Stimulated activated memory B cell treated with anti-CD40 and anti-IgM and Interleukin-4, amounts not matched to agents 10 μg/mL and 1 μg/mL and 100 μg/mL, for 72 hours (primary cell): ENCODE data around the gene SETD9.

Source experiments
- ATAC-seq: fragments of 150-1000 bp; cut with Tn5 transposase; 2 replicates; pipeline ENCODE4 v1.10.0; 2021
- H3K27ac Mint-ChIP-seq: one replicate; pipeline ENCODE4 v1.8.0; 2022; ENCODE audit warnings: mild to moderate bottlenecking, mixed read lengths
- H3K27me3 Mint-ChIP-seq: one replicate; pipeline ENCODE4 v1.8.0; 2022; ENCODE audit warnings: mixed read lengths
- H3K36me3 Mint-ChIP-seq: one replicate; pipeline ENCODE4 v1.8.0; 2022; ENCODE audit warnings: mixed read lengths
- H3K4me1 Mint-ChIP-seq: one replicate; pipeline ENCODE4 v1.8.0; 2022; ENCODE audit warnings: mixed read lengths
- H3K4me3 Mint-ChIP-seq: one replicate; pipeline ENCODE4 v1.8.0; 2022; ENCODE audit warnings: mild to moderate bottlenecking, moderate library complexity, mixed read lengths
- H3K9me3 Mint-ChIP-seq: one replicate; pipeline ENCODE4 v1.8.0; 2022; ENCODE audit warnings: mixed read lengths

SETD9 gene

GRCh38 chr5:56909294-56910209, at the start of gene SETD9:
TSS of gene SETD9 (plus strand) at chr5:56909596. CDS start at chr5:56909646, 50 bp downstream.
- Mint-ChIP-seq H3K36me3 (no peaks in the 10 kb centered on the region), H3K9me3 (peaks cover 3% of the 10 kb centered on the region), H3K4me1 (peaks cover 25% of the 10 kb centered on the region), H3K27ac (peak within 1 kb of the TSS; percentile 97), H3K4me3 (peak within 1 kb of the TSS; percentile 96), H3K27me3 (no peaks in the 10 kb centered on the region)
- ATAC-seq, result peak; percentile 94

GRCh38 chr5:56861893-56862485, 47.4 kb upstream of the SETD9 start:
- Mint-ChIP-seq H3K4me1 (peaks cover 9% of the 10 kb centered on the region), H3K36me3 (peaks cover 36% of the 10 kb centered on the region), H3K27me3 (no peaks in the 10 kb centered on the region), H3K9me3 (no peaks in the 10 kb centered on the region), H3K27ac (no peak overlapping the region), H3K4me3 (no peak overlapping the region)
- ATAC-seq, result no peak

DNA sequence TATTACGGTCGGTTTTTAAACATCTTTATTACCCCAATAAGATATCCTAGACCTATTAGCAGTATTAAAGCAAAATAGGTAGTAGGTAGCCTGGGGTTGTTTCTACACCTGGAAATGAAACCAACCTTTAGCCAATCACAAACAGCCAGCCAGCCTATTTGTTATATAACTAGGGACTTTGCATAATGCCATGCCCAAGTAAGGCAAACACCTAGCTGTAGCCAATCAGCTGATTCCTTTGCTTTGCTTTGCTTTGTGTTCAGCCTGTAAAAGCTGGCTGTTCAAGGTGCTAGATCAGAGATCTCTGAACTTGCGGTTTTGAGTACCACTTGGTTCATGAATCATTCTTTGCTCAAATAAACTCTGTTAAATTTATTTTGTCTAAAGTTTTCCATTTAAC, 46.5 kb upstream of the SETD9 start:
- Mint-ChIP-seq H3K36me3 (peaks cover 36% of the 10 kb centered on the region), H3K9me3 (no peaks in the 10 kb centered on the region), H3K4me3 (no peak overlapping the region), H3K27ac (no peak overlapping the region), H3K27me3 (no peaks in the 10 kb centered on the region), H3K4me1 (peaks cover 8% of the 10 kb centered on the region)
- no peak for ATAC-seq

DNA sequence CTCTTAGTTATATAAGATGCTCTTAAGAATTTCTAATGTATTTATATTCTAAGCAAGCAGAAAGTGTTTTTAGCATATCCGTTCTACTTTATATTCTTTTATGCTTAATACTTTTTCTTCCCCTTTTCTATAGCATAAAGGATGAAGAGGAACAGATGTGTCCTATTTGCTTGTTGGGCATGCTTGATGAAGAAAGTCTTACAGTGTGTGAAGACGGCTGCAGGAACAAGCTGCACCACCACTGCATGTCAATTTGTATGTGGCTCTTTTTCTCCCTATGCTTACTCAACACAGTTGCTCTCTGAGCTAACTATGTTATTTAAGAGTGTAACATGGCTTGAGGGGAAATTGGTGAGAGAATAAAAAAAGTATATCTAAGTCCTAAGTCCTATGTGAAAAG, 37.6 kb upstream of the SETD9 start:
- Mint-ChIP-seq H3K9me3 (no peaks in the 10 kb centered on the region), H3K27ac (peak overlapping the region; percentile 42), H3K4me1 (peaks cover 50% of the 10 kb centered on the region), H3K27me3 (no peaks in the 10 kb centered on the region), H3K4me3 (no peak overlapping the region), H3K36me3 (peaks cover 63% of the 10 kb centered on the region)
- no peak for ATAC-seq

GRCh38 chr5:56873056-56873455, 36.3 kb upstream of the SETD9 start:
- Mint-ChIP-seq H3K4me1 (peaks cover 50% of the 10 kb centered on the region), H3K36me3 (peaks cover 73% of the 10 kb centered on the region)

DNA sequence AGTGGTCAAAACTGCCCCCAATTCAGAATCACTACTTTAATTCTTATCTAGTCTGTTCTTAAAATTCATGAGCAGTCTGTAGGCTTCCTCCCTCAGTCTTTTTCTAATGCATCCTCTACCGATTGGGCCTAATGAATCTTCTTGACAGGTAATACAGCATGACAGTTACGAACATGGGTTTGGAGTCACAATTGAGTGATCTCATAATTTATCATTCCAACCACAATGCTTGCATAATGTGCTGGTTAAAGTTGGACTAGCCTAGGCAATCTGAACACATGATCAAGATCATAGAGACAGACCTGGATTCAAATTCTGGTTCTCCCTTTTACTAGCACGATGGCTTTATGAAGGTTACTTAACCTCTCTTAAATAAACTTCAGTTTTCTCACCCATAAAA, 33.1 kb upstream of the SETD9 start:
- no peak overlapping the region for H3K27ac Mint-ChIP-seq
- ATAC-seq, result no peak

More at GRCh38 chr5:56873056-56873455, 36.3 kb upstream of the SETD9 start:
- H3K27ac Mint-ChIP-seq, result peak overlapping the region; percentile 42
- H3K27me3 Mint-ChIP-seq, result no peaks in the 10 kb centered on the region
- H3K4me3 Mint-ChIP-seq, result no peak overlapping the region
- no peaks in the 10 kb centered on the region for H3K9me3 Mint-ChIP-seq
- no peak for ATAC-seq

DNA sequence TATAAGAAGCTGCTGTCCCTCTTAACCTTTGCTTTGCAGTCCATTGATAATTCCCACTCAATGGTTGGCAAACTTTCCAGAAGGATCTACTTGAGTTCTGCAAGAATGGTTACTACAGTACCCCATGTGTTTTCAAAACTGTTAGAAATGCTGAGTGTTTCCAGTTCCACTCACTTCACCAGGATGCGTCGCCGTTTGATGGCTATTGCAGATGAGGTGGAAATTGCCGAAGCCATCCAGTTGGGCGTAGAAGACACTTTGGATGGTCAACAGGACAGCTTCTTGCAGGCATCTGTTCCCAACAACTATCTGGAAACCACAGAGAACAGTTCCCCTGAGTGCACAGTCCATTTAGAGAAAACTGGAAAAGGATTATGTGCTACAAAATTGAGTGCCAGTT, 27.8 kb upstream of the SETD9 start:
- Mint-ChIP-seq H3K36me3 (peaks cover 62% of the 10 kb centered on the region), H3K9me3 (no peaks in the 10 kb centered on the region), H3K27ac (no peak overlapping the region)

More for the DNA sequence above, 33.1 kb upstream of the SETD9 start:
- no peaks in the 10 kb centered on the region for H3K9me3 Mint-ChIP-seq
- H3K4me3 Mint-ChIP-seq, result no peak overlapping the region
- H3K36me3 Mint-ChIP-seq, result peaks cover 72% of the 10 kb centered on the region
- no peaks in the 10 kb centered on the region for H3K27me3 Mint-ChIP-seq
- H3K4me1 Mint-ChIP-seq, result peaks cover 46% of the 10 kb centered on the region

DNA sequence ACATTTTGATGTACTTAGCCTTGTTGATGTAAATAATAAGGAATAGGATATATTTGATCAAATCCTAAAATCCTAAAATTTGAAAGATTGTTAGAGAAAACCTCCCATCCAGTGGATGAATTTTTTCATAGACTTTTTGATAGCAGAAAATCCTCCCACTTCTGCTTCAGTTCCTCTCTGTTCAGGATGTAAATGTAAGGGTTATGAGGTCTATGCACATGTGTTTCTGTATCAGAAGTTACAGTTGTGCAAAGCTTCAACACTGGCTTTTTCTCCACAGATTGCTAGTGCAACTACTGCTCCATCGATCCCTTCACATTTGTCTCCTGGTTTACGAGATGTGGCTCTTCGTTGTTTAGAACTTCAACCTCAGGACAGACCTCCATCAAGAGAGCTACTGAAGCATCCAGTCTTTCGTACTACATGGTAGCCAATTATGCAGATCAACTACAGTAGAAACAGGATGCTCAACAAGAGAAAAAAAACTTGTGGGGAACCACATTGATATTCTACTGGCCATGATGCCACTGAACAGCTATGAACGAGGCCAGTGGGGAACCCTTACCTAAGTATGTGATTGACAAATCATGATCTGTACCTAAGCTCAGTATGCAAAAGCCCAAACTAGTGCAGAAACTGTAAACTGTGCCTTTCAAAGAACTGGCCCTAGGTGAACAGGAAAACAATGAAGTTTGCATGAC, 16.0 kb upstream of the SETD9 start:
- no peaks in the 10 kb centered on the region for H3K27me3 Mint-ChIP-seq
- peak; percentile 75 for ATAC-seq
- no peak overlapping the region for H3K4me3 Mint-ChIP-seq
- H3K4me1 Mint-ChIP-seq, result peaks cover 13% of the 10 kb centered on the region
- H3K27ac Mint-ChIP-seq, result peak overlapping the region; percentile 24
- peaks cover 73% of the 10 kb centered on the region for H3K36me3 Mint-ChIP-seq
- no peaks in the 10 kb centered on the region for H3K9me3 Mint-ChIP-seq

More for the DNA sequence above, 27.8 kb upstream of the SETD9 start:
- no peak for ATAC-seq
- Mint-ChIP-seq H3K27me3 (no peaks in the 10 kb centered on the region), H3K4me3 (no peak overlapping the region), H3K4me1 (peaks cover 6% of the 10 kb centered on the region)

- no peak for ATAC-seq
Measured at GRCh38 chr5:56896763-56897162, 12.6 kb upstream of the SETD9 start.

DNA sequence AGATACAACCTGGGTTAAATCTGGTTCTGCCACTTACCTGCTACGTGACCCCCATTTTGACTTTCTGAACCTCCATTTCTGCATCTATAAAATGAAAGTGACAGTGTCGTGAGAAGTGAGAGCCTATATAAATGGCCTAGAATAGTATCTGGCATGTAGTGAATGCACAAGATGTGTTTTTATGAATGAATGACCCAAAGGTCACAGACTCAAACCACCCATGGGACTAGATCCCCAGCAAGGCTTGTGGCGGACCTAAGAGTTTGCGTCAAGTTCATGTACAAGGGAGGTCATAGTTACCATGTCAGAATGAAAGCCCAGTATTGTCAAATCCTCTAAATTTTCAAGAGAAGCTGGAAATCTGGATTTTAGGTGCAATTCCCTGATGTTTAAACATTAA, 11.2 kb upstream of the SETD9 start:
- H3K27me3 Mint-ChIP-seq, result no peaks in the 10 kb centered on the region
- H3K4me1 Mint-ChIP-seq, result peaks cover 5% of the 10 kb centered on the region
- H3K9me3 Mint-ChIP-seq, result no peaks in the 10 kb centered on the region
- H3K4me3 Mint-ChIP-seq, result no peak overlapping the region
- H3K36me3 Mint-ChIP-seq, result peaks cover 31% of the 10 kb centered on the region
- ATAC-seq, result no peak
- H3K27ac Mint-ChIP-seq, result no peak overlapping the region

More at GRCh38 chr5:56896763-56897162, 12.6 kb upstream of the SETD9 start:
- Mint-ChIP-seq H3K36me3 (peaks cover 39% of the 10 kb centered on the region), H3K27me3 (no peaks in the 10 kb centered on the region), H3K4me3 (no peak overlapping the region), H3K9me3 (no peaks in the 10 kb centered on the region), H3K4me1 (peaks cover 13% of the 10 kb centered on the region), H3K27ac (no peak overlapping the region)

- Mint-ChIP-seq H3K4me1 (no peaks in the 10 kb centered on the region), H3K27me3 (no peaks in the 10 kb centered on the region), H3K27ac (no peak overlapping the region), H3K9me3 (peaks cover 3% of the 10 kb centered on the region), H3K4me3 (no peak overlapping the region), H3K36me3 (peaks cover 18% of the 10 kb centered on the region)
- peak; percentile 54 for ATAC-seq
Measured at GRCh38 chr5:56900395-56900794, 9.0 kb upstream of the SETD9 start.

DNA sequence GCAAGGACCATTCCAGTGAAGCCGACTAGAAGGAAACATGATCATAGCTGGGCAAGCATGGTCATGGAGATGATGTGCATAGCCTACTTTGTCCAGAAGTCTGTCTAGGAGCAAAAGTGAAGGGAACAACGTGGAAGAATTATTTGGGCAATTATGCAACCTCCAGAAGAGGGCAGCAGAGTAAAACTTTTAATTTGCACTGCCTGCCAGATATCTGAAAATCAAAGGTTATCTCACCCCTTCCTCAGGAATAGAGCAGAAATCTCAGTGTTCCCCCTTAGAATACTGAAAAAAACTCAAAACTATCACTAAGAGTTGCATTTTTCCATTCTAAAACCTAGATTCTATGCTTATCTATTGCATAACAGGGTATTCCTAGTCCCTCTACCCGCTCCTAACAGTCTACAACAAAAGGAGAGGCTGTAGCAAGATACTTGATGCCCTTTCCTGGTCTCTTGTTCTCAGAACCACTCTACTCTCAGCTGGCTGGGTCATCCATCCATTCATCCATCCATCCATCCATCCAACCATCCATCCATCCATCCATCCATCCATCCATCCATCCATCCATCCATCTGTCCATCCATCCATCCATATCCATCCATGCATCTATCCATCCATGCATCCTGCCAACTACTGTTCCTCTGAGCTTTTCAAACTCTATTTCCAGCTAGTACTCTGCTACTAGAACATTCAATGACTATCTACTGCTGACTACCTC, 8.4 kb upstream of the SETD9 start:
- ATAC-seq, result peak; percentile 53
- H3K27ac Mint-ChIP-seq, result no peak overlapping the region
- H3K27me3 Mint-ChIP-seq, result no peaks in the 10 kb centered on the region
- peaks cover 14% of the 10 kb centered on the region for H3K36me3 Mint-ChIP-seq
- peaks cover 3% of the 10 kb centered on the region for H3K9me3 Mint-ChIP-seq
- H3K4me3 Mint-ChIP-seq, result no peak overlapping the region
- no peaks in the 10 kb centered on the region for H3K4me1 Mint-ChIP-seq

GRCh38 chr5:56908942-56909293, 478 bp upstream of the SETD9 start:
- peaks cover 5% of the 10 kb centered on the region for H3K9me3 Mint-ChIP-seq
- peak; percentile 65 for ATAC-seq
- H3K4me3 Mint-ChIP-seq, result peak overlapping the region; percentile 96
- H3K4me1 Mint-ChIP-seq, result peaks cover 25% of the 10 kb centered on the region
- H3K27ac Mint-ChIP-seq, result peak overlapping the region; percentile 97
- H3K27me3 Mint-ChIP-seq, result no peaks in the 10 kb centered on the region
- H3K36me3 Mint-ChIP-seq, result no peaks in the 10 kb centered on the region

DNA sequence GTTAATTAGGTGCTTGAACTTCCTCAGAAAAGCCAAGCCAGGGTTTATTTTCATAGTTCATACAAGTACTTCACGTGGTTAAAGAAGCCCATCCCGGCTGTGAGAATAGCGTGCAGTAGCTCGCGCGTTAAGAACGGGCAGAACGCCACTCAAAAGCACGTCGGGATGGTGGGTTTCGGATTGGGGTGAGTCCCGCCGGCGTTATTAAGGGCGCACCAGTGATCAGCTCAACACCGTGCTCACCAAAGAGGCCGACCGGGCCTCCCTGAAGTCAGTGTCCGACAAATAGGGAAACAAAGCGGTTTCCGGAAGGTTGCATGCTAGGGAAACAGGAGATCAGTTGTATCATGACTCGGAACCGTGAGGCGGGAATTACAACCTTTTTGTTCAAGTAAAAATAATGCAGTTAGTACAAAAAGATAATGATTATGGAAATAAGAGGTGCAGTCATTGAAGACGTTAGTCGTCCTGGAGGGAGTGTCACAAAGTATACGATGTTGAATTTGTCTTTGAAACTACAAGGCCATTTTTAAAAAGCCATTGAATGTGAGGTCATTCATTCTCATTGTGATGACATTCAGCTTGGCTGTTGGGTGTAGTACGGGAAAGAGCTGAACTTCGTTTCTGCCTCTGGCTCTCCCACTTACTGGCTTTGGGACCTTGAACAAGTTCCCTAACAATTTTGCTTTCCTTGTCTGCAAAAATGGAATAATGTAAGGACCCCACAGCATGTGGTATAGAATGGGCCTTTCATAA, 992 bp downstream of the SETD9 start:
- Mint-ChIP-seq H3K27ac (peak overlapping the region; percentile 97), H3K9me3 (peaks cover 3% of the 10 kb centered on the region), H3K27me3 (no peaks in the 10 kb centered on the region), H3K4me1 (peaks cover 25% of the 10 kb centered on the region), H3K4me3 (peak overlapping the region; percentile 96), H3K36me3 (no peaks in the 10 kb centered on the region)
- peak; percentile 36 for ATAC-seq
